ENCODE data around the gene XRCC2. TPM values are rescaled to one million over a fixed set of nuclear protein-coding genes. Genes with fewer than 3 reads are reported as not detected.

Gene XRCC2
- total RNA-seq, 4 donors from 2014 or later, result under 0.01 to 8.7 (median 0.37) TPM; not detected in 1

DNA sequence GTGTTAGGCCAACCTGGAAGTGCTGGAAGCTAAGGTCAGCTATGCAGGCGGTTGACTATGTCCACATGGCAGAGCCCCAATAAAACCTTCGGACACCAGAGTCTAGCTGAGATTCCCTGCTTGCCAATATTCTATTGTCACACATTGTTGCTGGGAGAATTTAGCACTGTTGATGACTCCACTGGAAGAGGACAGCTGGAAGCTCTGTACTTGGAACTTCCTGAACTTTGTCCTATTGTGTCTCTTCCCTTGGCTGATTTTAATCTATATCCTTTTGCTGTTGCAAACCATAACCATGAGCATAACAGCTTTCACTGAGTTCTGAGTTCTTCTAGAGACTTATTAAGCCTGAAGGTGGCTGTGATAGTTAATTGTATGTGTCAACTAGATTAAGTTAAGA lies 12.0 kb downstream of the XRCC2 start:
- no peak for DNase-seq
- H3K27ac ChIP-seq, result no peak overlapping the region
- H3K9me3 ChIP-seq, result no peaks in the 10 kb centered on the region
- H3K27me3 ChIP-seq, result no peaks in the 10 kb centered on the region
- no peak overlapping the region for H3K4me3 ChIP-seq
- no peak for TF ChIP-seq POLR2A (IDR thresholded peaks at IDR 0.05)
- TF ChIP-seq, protein P1, sequence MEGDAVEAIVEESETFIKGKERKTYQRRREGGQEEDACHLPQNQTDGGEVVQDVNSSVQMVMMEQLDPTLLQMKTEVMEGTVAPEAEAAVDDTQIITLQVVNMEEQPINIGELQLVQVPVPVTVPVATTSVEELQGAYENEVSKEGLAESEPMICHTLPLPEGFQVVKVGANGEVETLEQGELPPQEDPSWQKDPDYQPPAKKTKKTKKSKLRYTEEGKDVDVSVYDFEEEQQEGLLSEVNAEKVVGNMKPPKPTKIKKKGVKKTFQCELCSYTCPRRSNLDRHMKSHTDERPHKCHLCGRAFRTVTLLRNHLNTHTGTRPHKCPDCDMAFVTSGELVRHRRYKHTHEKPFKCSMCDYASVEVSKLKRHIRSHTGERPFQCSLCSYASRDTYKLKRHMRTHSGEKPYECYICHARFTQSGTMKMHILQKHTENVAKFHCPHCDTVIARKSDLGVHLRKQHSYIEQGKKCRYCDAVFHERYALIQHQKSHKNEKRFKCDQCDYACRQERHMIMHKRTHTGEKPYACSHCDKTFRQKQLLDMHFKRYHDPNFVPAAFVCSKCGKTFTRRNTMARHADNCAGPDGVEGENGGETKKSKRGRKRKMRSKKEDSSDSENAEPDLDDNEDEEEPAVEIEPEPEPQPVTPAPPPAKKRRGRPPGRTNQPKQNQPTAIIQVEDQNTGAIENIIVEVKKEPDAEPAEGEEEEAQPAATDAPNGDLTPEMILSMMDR (IDR thresholded peaks at IDR 0.05), result no peak
- intact Hi-C loops (cut with DNase I; ENCODE audit: low total_unique reads), result no loop called here
- no peaks in the 10 kb centered on the region for H3K4me1 ChIP-seq
- no peaks in the 10 kb centered on the region for H3K36me3 ChIP-seq

DNA sequence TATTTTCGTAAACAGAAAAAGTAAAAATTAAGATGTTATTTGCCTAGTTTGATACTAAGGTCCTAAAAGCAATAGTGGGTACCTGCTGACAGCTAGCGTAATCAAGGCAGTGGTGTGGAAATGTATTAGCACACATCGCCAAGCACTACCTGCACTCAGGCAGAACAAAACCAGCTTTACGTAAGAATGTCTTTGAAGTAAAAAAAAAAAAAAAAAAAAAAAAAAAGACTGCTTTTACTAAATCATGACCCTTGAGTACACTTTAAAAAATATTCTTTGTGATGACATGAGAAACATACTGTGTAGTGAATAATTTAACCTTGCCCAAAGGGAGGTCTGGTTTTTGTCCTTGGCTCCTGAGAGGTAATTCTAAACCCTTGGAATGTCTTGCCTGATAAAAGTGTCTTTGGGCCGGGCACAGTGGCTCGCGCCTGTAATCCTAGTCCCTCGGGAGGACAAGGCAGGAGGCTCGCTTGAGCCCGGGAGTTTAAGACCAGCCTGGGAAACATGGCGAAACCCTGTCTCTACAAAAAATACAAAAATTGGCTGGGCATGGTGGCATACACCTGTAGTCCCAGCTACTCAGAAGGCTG lies 12.7 kb downstream of the XRCC2 start:
- Histone ChIP-seq H3K36me3 (no peaks in the 10 kb centered on the region), H3K9me3 (no peaks in the 10 kb centered on the region), H3K4me1 (no peaks in the 10 kb centered on the region), H3K27ac (no peak overlapping the region), H3K4me3 (no peak overlapping the region), H3K27me3 (no peaks in the 10 kb centered on the region)
- no peak for DNase-seq
- intact Hi-C loops (cut with DNase I; ENCODE audit: low total_unique reads), result no loop called here
- TF ChIP-seq POLR2A (IDR thresholded peaks at IDR 0.05), result no peak
- TF ChIP-seq, protein P1 (IDR thresholded peaks at IDR 0.05), result no peak

DNA sequence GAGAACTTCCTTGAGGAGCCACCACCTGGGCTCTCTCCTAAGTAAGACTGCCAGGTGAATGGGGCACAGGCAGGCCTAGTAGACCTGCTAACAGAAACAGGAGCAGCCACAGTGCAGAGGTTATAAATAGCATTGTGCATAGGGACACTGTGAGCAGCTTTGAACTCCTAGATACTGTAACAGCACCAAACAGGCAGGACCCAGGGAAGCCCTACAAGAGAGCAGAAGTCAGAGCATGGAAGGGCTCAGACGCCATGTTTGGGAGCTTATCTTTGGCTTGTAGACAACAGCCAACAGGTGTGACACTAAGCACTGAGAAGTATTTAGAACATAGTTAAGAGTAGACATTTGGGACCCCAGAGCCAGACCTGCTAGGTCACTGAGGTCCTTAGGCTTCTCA lies 14.5 kb downstream of the XRCC2 start:
- Histone ChIP-seq H3K36me3 (no peaks in the 10 kb centered on the region), H3K4me1 (no peaks in the 10 kb centered on the region), H3K27ac (no peak overlapping the region), H3K4me3 (no peak overlapping the region), H3K9me3 (no peaks in the 10 kb centered on the region), H3K27me3 (no peaks in the 10 kb centered on the region)
- intact Hi-C loops (cut with DNase I; ENCODE audit: low total_unique reads), result no loop called here
- no peak for DNase-seq
- no peak for TF ChIP-seq POLR2A (IDR thresholded peaks at IDR 0.05)
- TF ChIP-seq, protein P1 (IDR thresholded peaks at IDR 0.05), result no peak

DNA sequence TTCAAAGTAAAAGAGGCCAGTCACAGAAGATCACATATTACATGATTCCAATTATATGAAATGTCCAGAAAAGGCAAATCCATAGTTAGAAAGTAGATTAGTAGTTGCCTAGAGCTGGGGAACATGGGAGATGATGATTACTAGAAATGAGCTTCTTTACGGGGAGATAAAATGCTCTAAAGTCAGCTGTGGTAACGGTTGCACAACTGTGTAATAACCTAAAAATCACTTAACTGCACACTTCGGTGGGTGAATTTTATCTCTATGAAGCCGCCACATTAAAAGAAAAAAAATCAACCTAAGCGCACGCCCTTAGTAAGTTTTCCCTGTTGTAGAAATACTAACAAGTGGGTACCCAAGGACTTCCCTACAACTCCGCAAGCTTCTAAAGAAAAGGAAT lies 15.9 kb downstream of the XRCC2 start:
- H3K4me1 ChIP-seq, result no peaks in the 10 kb centered on the region
- no peaks in the 10 kb centered on the region for H3K27me3 ChIP-seq
- DNase-seq, result no peak
- no peak overlapping the region for H3K27ac ChIP-seq
- TF ChIP-seq, protein P1 (IDR thresholded peaks at IDR 0.05), result no peak
- TF ChIP-seq POLR2A (IDR thresholded peaks at IDR 0.05), result no peak
- H3K36me3 ChIP-seq, result no peaks in the 10 kb centered on the region
- no peak overlapping the region for H3K4me3 ChIP-seq
- intact Hi-C loops (cut with DNase I; ENCODE audit: low total_unique reads), result no loop called here
- no peaks in the 10 kb centered on the region for H3K9me3 ChIP-seq

DNA sequence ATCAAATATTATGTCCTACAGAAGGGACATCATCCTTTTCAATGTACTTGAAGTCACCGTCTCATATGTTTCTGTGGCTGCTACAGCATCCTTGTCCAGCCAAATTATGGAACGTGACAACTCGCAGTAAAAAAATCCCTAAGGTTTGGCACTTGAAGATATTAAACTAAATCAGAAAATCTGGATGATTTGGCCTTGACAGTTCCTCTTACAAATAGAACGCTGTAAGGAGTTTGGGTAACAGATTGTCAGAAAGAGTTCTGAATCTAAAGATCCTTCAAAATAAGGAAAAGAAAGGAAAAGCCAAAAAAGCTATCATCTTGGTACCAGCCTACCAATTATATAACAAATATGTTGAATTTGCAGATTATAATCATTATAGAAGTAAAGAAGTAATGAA lies 21.0 kb downstream of the XRCC2 start:
- no peaks in the 10 kb centered on the region for H3K9me3 ChIP-seq
- TF ChIP-seq, protein P1 (IDR thresholded peaks at IDR 0.05), result no peak
- TF ChIP-seq POLR2A (IDR thresholded peaks at IDR 0.05), result no peak
- intact Hi-C loops (cut with DNase I; ENCODE audit: low total_unique reads), result no loop called here

More for the DNA sequence above, 21.0 kb downstream of the XRCC2 start:
- no peak for DNase-seq
- Histone ChIP-seq H3K4me1 (no peaks in the 10 kb centered on the region), H3K27ac (no peak overlapping the region), H3K4me3 (no peak overlapping the region), H3K27me3 (no peaks in the 10 kb centered on the region), H3K36me3 (no peaks in the 10 kb centered on the region)

Data from uterus (tissue), 4 donors.